ENCODE data around the gene DNTTIP2.
A peak's percentile ranks its signal among the peaks of the same experiment; 100 is the strongest.

DNA sequence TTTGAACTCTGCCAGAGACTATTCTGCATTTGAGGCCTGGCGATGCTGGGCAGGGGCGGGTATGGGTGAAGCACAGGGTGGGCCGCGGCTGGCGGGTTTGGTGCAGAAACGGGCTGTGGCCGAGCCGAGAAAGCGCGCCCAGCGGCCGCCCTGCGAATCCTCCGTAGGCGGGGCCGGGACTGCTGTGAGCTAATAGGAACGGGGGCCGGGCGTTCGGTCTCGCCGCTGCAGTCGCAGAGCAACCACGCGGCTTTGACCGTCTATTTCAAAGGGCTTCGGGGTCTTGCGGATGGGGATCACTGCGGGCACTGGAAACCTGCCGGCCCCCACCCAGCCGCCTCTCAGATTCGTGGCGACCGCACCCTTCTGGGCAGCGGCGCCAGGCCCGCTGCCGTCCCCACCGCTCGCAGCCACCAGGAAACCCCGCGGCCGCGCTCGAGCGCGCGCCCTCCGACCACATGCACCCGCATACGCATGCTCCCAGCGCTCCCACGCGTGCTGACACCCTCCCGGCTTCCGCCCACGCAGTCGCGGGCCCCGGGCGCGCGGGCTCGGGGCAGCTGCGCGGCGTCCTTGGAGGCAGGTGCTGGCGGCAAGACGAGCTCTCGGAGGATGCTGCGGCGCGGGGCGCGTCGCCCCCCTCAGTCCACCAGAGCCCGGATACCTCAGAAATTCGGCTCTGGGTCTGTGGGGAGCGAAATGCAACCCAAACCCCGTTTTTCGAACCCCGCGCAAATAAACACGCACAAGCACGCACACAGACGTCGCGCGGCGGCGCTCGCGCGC is 32.6 kb downstream of the DNTTIP2 start:
- TF ChIP-seq, protein P1, sequence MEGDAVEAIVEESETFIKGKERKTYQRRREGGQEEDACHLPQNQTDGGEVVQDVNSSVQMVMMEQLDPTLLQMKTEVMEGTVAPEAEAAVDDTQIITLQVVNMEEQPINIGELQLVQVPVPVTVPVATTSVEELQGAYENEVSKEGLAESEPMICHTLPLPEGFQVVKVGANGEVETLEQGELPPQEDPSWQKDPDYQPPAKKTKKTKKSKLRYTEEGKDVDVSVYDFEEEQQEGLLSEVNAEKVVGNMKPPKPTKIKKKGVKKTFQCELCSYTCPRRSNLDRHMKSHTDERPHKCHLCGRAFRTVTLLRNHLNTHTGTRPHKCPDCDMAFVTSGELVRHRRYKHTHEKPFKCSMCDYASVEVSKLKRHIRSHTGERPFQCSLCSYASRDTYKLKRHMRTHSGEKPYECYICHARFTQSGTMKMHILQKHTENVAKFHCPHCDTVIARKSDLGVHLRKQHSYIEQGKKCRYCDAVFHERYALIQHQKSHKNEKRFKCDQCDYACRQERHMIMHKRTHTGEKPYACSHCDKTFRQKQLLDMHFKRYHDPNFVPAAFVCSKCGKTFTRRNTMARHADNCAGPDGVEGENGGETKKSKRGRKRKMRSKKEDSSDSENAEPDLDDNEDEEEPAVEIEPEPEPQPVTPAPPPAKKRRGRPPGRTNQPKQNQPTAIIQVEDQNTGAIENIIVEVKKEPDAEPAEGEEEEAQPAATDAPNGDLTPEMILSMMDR (IDR thresholded peaks at IDR 0.05 in 2 of 3, conservative IDR thresholded peaks at IDR 0.05 in 1 of 3; ENCODE audit: borderline replicate concordance in 1 of 3, insufficient read depth in 1 of 3, low read depth in 2 of 3, low read length in 2 of 3), result peak in 1 of 3 experiments; percentile 32; a peak in 2 of 6 replicates
- TF ChIP-seq SP1 (IDR thresholded peaks at IDR 0.05; ENCODE audit: low read depth) (0 out of 2 replicates have a peak, but pooled peaks have one; percentile 6), EZH2phosphoT487 (IDR thresholded peaks at IDR 0.05; ENCODE audit: borderline replicate concordance) (no peak), POLR2A (IDR thresholded peaks at IDR 0.05; ENCODE audit: borderline replicate concordance, extremely low read depth, insufficient read depth, insufficient read length) (peak; percentile 36), JUND (IDR thresholded peaks at IDR 0.05) (no peak)
- TF ChIP-seq, protein P2, sequence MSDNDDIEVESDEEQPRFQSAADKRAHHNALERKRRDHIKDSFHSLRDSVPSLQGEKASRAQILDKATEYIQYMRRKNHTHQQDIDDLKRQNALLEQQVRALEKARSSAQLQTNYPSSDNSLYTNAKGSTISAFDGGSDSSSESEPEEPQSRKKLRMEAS (IDR thresholded peaks at IDR 0.05), result peak; percentile 79

All from HCT116 (cell line).